Activated CD4-positive, alpha-beta T cell treated with anti-CD3 and anti-CD28 coated beads for 24 hours (primary cell): Measurements from ENCODE around the gene C1QTNF9B.
"Not testable (repeated sequence)": the region's sequence is repeated elsewhere in the genome, so short reads cannot be mapped to it uniquely, and the experiment has no call there.

ENCODE experiments used
- DNase-seq, 2 donors: peaks; one replicate each; pipeline ENCODE4 v3.0.0-alpha.2; 2020; ENCODE audit warnings: low read depth in 2 of 2

The C1QTNF9B gene

GRCh38 chr13:23897452-23897919, at the start of gene C1QTNF9B:
Gene C1QTNF9B (minus strand): TSS chr13:23897502.
- not testable (repeated sequence) for DNase-seq

GRCh38 chr13:23946900-23947299, 49.6 kb upstream of the C1QTNF9B start:
- DNase-seq, result no peak

- DNase-seq, result no peak
These were observed 48.8 kb upstream of the C1QTNF9B start for GRCh38 chr13:23946067-23946466.

GRCh38 chr13:23945612-23946011, 48.3 kb upstream of the C1QTNF9B start:
- no peak for DNase-seq

- no peak for DNase-seq
These were observed 43.9 kb upstream of the C1QTNF9B start for GRCh38 chr13:23941211-23941610.

- DNase-seq, result not testable (repeated sequence)
These were observed 42.4 kb upstream of the C1QTNF9B start for GRCh38 chr13:23939666-23940065.

GRCh38 chr13:23934520-23934919, 37.2 kb upstream of the C1QTNF9B start:
- no peak for DNase-seq

- DNase-seq, result no peak
These were observed 31.7 kb upstream of the C1QTNF9B start for GRCh38 chr13:23928985-23929384.

GRCh38 chr13:23923031-23923430, 25.7 kb upstream of the C1QTNF9B start:
- DNase-seq, result no peak

GRCh38 chr13:23922005-23922932, 25.0 kb upstream of the C1QTNF9B start:
- no peak for DNase-seq

GRCh38 chr13:23921451-23921888, 24.2 kb upstream of the C1QTNF9B start:
- DNase-seq, result no peak

GRCh38 chr13:23919006-23919405, 21.7 kb upstream of the C1QTNF9B start:
- no peak for DNase-seq

GRCh38 chr13:23918208-23918607, 20.9 kb upstream of the C1QTNF9B start:
- DNase-seq, result no peak

- DNase-seq, result no peak
These were observed 18.0 kb upstream of the C1QTNF9B start for GRCh38 chr13:23915308-23915707.

- no peak for DNase-seq
These were observed 15.2 kb upstream of the C1QTNF9B start for GRCh38 chr13:23912469-23912868.

GRCh38 chr13:23909606-23910005, 12.3 kb upstream of the C1QTNF9B start:
- DNase-seq, result no peak

- DNase-seq, result no peak
These were observed 8.5 kb upstream of the C1QTNF9B start for GRCh38 chr13:23905766-23906165.

GRCh38 chr13:23903906-23904280, 6.6 kb upstream of the C1QTNF9B start:
- DNase-seq, result no peak

- no peak for DNase-seq
These were observed 5.9 kb upstream of the C1QTNF9B start for GRCh38 chr13:23902975-23903905.

- no peak for DNase-seq
These were observed 4.1 kb upstream of the C1QTNF9B start for GRCh38 chr13:23901365-23901764.

- no peak for DNase-seq
These were observed 2.3 kb upstream of the C1QTNF9B start for GRCh38 chr13:23899555-23899954.

GRCh38 chr13:23898101-23898500, 799 bp upstream of the C1QTNF9B start:
- no peak for DNase-seq
